Chondrocyte (in vitro differentiated cells): ENCODE results near the gene LENG9. TPM values are rescaled to one million over a fixed set of nuclear protein-coding genes. Genes with fewer than 3 reads are reported as not detected.

Source experiments
- DNase-seq: peaks from one replicate; pipeline ENCODE4 v3.0.0; 2021; ENCODE audit warnings: mixed read lengths, low spot score
- H3K27ac Mint-ChIP-seq: one replicate; pipeline ENCODE4 v1.8.0; 2021; ENCODE audit warnings: mild to moderate bottlenecking, moderate library complexity, mixed read lengths; ENCODE audit not compliant: unreplicated experiment
- H3K27me3 Mint-ChIP-seq: 2 replicates; pipeline ENCODE4 v1.8.0; 2021; ENCODE audit warnings: low read depth, mixed read lengths
- H3K36me3 Mint-ChIP-seq: 2 replicates; pipeline ENCODE4 v1.8.0; 2021; ENCODE audit warnings: low read depth, mixed read lengths
- H3K4me1 Mint-ChIP-seq: 2 replicates; pipeline ENCODE4 v1.8.0; 2021; ENCODE audit warnings: low read depth, mild to moderate bottlenecking, mixed read lengths
- H3K4me3 Mint-ChIP-seq: one replicate; pipeline ENCODE4 v1.8.0; 2021; ENCODE audit warnings: mild to moderate bottlenecking, moderate library complexity, mixed read lengths; ENCODE audit not compliant: unreplicated experiment
- H3K9me3 Mint-ChIP-seq: 2 replicates; pipeline ENCODE4 v1.8.0; 2021; ENCODE audit warnings: low read depth, mixed read lengths
- total RNA-seq: library from RNA; stranded (reverse); gene quantifications from 3 replicates; pipeline ENCODE4 v1.2.1, GENCODE V29; 2021
- TF ChIP-seq, protein P1 (sequence below): fragments of 200-600 bp; sonication (generic); IDR thresholded peaks from 2 replicates; pipeline ENCODE4 v1.5.0; 2021; ENCODE audit warnings: antibody characterized with exemption, mild to moderate bottlenecking, moderate library complexity

The LENG9 gene
- total RNA-seq, 1 donor from 2014 or later = 13.2 TPM

DNA sequence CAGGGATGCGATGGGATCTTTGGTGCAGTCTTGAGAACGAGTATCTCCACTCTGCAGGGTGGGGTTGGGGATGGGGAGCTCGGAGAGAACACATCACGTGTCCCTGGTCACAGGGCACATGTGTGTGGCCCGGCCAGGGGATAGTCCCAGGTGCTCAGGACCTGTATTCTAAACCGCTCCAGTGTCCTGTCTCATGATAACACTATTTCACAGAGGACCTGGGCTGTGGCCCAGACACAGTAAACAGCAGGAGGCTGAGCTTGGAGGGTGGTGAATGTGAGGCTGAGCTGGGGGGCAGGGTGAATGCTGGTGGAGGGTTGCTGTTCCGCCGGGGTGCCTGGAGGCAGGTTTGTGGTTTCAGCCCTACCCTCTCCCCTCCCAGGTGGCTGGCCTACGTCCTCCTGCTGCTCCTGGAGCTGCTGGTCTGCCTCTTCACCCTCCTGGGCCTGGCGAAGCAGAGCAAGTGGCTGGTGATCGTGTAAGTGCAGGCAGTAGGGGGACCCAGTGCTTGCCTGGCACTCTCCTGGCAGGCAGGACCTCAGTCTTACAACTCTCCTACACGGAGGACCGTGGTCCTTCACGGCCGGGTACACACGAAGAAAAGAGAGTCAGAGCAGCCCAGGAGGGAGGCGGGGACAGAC, 37.2 kb downstream of the LENG9 start:
- no peak overlapping the region for H3K4me3 Mint-ChIP-seq
- TF ChIP-seq, protein P1, sequence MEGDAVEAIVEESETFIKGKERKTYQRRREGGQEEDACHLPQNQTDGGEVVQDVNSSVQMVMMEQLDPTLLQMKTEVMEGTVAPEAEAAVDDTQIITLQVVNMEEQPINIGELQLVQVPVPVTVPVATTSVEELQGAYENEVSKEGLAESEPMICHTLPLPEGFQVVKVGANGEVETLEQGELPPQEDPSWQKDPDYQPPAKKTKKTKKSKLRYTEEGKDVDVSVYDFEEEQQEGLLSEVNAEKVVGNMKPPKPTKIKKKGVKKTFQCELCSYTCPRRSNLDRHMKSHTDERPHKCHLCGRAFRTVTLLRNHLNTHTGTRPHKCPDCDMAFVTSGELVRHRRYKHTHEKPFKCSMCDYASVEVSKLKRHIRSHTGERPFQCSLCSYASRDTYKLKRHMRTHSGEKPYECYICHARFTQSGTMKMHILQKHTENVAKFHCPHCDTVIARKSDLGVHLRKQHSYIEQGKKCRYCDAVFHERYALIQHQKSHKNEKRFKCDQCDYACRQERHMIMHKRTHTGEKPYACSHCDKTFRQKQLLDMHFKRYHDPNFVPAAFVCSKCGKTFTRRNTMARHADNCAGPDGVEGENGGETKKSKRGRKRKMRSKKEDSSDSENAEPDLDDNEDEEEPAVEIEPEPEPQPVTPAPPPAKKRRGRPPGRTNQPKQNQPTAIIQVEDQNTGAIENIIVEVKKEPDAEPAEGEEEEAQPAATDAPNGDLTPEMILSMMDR = no peak
- H3K9me3 Mint-ChIP-seq = no peaks in the 10 kb centered on the region
- H3K36me3 Mint-ChIP-seq = no peaks in the 10 kb centered on the region
- peaks cover 14% of the 10 kb centered on the region for H3K27me3 Mint-ChIP-seq
- no peak for DNase-seq
- no peak overlapping the region for H3K27ac Mint-ChIP-seq
- peaks cover 6% of the 10 kb centered on the region for H3K4me1 Mint-ChIP-seq

DNA sequence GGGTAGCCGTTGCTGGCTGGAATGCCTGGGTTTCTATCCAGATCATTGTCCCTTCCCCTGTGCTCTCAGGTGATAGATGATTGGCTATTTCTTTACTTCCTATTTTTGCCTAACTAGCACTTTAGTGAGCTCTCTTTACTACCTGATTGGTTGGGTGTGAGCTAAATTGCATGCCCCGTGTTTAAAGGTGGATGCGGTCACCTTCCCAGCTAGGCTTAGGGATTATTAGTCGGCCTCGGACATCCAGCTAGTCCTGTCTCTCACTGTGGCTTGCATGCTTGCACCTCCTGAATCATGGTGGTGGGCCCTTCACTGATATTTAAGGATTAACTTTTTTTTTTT, 38.2 kb downstream of the LENG9 start:
- no peak overlapping the region for H3K27ac Mint-ChIP-seq
- no peaks in the 10 kb centered on the region for H3K36me3 Mint-ChIP-seq
- peaks cover 3% of the 10 kb centered on the region for H3K4me1 Mint-ChIP-seq
- no peaks in the 10 kb centered on the region for H3K9me3 Mint-ChIP-seq
- TF ChIP-seq, protein P1 = no peak
- H3K4me3 Mint-ChIP-seq = no peak overlapping the region
- peaks cover 19% of the 10 kb centered on the region for H3K27me3 Mint-ChIP-seq
- DNase-seq = no peak

DNA sequence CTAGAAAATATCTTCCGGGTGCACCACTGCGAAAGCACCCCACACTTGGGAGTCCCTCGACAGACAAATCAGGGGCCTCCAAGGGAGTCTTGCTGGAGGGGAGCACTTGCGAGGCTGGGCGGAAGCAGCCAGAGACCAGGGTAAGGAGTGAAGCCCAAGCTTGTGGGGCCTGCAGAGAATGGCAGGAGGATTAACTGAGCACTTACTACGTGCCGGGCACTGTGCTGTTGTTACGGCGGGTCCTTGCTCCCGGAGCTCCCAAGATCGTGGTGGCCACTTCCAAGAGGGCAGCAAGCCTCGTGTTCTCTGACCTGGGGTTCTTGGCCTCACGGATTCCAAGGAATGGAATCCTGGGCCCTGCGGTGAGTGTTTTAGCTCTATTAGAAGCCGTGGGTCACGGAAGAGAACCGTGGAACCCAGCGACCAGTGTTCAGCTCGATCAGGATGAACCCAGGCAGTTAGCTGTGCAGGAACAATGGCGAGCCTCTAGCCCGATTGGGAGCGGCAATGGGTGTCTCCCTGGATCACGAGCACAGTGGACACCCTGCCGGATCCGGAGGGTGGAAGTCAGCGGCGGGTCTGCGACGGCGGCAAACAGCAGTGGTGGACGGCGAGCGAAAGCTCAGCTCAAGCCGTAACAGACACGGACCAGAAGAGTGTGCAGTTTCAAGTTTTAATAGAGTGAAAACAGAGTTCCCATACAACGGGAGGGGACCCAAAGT, 38.8 kb downstream of the LENG9 start:
- H3K36me3 Mint-ChIP-seq = no peaks in the 10 kb centered on the region
- H3K27me3 Mint-ChIP-seq = peaks cover 19% of the 10 kb centered on the region
- TF ChIP-seq, protein P1 = no peak
- no peak overlapping the region for H3K27ac Mint-ChIP-seq
- peaks cover 3% of the 10 kb centered on the region for H3K4me1 Mint-ChIP-seq
- no peak for DNase-seq
- H3K9me3 Mint-ChIP-seq = no peaks in the 10 kb centered on the region
- H3K4me3 Mint-ChIP-seq = no peak overlapping the region

DNA sequence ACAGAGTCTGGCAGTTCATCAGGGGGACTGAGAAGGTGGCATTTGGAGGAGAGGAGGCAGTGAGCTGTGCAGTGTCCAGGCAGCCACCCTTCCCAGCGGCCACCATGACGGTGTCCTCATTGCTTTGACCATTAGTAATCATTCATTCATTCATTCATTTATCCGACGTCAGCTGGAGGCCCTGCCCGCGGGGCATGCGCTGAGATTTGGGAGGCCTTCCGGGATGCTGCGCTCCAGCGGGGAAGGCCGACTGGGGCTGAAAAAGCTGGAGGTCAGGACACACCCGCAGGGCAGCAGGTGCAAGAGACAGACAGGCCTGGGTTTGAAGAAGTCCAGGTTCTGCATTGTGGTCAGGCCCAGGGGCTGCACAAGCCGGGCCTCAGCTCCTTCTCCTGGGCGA, 39.4 kb downstream of the LENG9 start:
- no peak overlapping the region for H3K4me3 Mint-ChIP-seq
- H3K36me3 Mint-ChIP-seq = no peaks in the 10 kb centered on the region
- H3K27ac Mint-ChIP-seq = no peak overlapping the region
- no peak for DNase-seq
- H3K4me1 Mint-ChIP-seq = peaks cover 3% of the 10 kb centered on the region
- TF ChIP-seq, protein P1 = no peak
- no peaks in the 10 kb centered on the region for H3K9me3 Mint-ChIP-seq
- peaks cover 17% of the 10 kb centered on the region for H3K27me3 Mint-ChIP-seq

DNA sequence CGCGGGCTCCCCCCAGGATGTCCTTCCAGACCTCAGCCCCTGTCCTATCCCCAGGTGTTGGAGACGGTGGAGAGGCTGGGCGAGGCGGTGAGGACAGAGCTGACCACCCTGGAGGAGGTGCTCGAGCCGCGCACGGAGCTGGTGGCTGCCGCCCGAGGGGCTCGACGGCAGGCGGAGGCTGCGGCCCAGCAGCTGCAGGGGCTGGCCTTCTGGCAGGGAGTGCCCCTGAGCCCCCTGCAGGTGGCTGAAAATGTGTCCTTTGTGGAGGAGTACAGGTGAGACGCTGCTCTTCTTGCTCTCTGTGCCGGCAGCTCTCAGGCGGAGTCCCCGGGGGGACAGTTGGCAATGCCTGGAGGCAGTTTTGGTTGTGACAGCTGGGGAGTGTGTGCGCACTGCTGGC, 41.4 kb downstream of the LENG9 start:
- Mint-ChIP-seq H3K9me3 (no peaks in the 10 kb centered on the region), H3K27me3 (peaks cover 23% of the 10 kb centered on the region), H3K4me1 (peaks cover 8% of the 10 kb centered on the region), H3K36me3 (peaks cover 3% of the 10 kb centered on the region), H3K27ac (no peak overlapping the region), H3K4me3 (no peak overlapping the region)
- DNase-seq = no peak
- TF ChIP-seq, protein P1 = no peak
